GM21447 (cell line): ENCODE results near the gene SRC.

ENCODE experiments used
- ATAC-seq: cut with Tn5 transposase; IDR thresholded peaks from one replicate; pipeline ENCODE4 v1.9.1; 2021; ENCODE audit not compliant: unreplicated experiment

Gene SRC

DNA sequence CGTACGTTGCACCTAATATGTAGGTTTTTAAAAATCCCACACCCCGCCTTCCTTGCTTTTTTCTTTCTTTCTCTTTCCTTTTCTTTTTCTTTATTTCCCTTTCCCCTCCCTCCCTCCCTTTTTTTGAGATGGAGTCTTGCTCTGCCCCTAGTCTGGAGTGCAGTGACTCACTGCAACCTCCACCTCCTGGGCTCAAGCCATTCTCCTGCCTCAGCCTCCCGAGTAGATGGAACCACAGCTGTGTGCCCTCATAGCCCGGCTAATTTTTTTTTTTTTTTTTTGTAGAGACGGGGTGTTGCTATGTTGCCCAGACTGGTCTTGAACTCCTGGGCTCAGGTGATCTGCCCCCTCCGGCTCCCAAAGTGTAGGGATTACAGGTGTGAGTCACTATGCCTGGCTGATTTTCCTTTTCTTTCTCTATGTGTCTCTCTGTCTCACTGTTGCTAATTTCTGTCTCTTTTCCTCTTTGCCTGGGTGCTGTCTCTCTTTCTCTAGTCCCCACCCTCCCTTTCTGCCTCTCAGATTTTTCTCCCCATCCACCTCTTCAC, 61.2 kb downstream of the SRC start:
- ATAC-seq: no peak

DNA sequence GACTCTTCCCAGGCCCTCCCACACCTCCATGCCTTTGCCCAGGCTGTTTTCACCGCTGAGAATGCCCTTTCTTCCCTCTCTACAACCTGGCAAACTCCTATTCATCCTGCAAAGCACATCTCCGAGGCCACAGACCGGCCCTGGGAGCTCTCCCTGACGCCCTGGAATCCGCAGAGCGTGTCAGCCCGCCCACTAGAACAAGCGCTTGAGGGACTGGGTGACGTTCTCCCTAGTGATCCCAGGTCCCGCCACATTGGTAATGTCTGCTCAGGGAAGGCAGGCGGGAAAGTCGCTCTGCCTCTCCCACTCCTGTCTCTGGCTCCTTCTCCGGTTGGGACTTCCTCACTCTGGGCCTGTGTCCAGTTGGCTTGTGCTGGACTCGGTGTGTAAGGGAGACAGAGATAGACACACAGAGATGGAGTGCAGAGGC, 61.6 kb downstream of the SRC start:
- no peak for ATAC-seq

DNA sequence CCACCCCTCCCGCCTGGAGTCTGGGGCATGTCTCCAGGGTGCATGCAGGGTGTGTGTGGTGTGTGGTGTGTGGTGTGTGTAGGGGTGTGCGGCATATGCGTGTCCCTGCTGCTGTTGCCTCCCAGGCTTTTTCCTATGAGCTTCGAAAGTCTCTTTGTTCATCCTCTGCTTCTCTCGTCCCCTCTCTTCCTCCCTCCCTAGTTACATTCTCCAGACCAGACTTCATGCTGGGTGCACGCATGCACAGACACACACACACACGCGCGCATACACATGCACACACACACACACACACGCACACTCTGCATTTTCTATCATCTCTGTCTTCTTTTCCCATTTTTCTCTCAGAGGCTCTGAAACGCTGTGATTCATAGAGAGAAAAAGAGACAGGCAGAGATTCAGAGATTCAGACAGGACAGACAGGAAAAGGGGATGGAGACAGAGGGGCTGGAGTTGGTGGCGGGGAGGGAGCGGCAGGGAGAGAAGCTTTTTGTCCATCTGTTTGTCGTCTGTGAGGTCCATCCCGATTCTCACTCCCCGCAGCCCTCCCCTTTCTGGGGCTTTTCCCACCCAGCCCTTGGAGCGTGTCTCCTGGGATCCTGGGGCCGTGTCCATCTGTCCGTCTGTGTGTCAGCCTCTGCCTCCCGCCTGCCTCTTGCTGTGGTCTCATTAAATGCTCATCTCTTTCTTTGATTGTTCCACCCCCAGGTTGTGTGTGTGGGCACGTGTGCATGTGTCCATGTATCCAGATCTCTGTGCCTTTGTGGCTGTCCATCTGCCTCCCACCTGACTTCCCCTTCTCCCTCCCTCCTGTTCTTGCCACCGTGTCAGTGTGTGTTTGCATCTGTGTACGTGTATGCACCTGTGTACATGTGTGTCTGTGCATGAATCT, 62.6 kb downstream of the SRC start:
- no peak for ATAC-seq

DNA sequence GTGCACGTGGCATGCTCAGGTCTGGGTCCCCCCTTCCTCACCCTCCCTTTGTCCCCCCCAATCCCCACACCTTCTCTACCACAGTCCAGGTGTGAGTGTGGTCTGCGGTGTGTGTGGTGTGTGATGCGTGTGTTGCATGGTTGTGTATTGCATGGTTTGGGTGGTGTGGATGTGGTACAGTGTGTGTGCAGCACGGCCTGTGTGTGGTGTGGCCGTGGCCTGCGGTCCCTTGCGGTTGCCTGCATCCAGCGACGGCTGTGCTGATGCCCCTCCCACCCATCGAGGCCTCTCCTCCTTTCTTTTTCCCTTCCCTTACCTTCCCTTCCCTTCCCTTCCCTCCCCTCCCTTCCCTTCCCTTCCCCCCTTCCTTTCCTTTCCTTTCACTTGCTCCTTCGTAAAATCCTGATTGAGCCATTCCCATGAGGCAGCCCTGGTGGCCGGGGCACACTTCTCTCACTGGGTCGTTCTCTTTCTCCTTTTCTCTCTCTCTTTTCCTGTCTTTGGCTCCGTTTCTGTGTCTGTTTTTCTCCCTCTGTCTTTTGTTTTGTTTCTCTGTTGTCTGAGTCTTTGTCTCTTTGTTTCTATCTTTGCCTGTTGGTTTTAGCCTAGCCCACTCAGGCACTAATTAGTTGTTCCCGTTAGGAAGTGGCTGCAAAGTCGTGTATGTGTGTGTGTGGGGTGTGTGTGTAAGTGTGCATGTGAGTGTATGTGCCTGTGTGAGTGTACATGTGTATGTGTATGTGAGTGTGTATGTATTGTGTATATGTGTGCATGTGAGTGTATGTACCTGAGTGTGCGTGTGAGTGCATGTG, 65.7 kb downstream of the SRC start:
- ATAC-seq: no peak

DNA sequence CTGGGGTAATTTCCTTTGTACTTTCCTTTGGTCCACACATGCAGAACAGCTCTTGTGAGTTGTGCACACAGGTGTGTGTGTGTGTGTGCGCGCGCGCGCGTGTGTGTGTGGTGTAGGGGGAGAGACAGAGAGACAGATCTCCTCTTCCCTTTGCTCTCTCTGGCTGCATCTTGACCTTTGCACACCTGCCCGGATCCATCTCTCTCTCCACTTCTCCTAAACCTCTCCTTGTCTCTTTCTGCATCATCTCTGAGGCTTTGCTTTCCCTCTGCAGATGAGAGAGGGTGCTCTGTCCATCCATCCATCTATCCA, 67.0 kb downstream of the SRC start:
- ATAC-seq: no peak

DNA sequence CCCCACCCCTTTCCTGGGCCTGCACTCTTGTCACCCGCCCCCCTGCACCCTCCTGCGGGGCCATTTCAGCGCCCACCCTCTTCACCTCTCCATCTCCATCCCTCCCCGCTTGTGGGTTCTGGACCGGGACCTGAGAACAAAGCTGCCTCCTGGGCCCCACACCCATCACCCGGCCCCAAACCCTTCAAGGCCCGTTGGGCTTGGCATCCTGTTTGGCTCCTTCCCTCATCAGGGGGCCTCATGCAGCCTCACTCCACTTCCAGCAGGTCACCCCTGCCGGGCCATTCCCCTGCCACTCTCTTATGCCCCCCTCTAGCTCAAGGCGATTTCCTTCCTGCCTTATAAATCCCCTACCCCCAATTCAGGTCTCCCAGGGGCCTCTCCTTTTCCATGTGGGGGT, 67.4 kb downstream of the SRC start:
- ATAC-seq: no peak

DNA sequence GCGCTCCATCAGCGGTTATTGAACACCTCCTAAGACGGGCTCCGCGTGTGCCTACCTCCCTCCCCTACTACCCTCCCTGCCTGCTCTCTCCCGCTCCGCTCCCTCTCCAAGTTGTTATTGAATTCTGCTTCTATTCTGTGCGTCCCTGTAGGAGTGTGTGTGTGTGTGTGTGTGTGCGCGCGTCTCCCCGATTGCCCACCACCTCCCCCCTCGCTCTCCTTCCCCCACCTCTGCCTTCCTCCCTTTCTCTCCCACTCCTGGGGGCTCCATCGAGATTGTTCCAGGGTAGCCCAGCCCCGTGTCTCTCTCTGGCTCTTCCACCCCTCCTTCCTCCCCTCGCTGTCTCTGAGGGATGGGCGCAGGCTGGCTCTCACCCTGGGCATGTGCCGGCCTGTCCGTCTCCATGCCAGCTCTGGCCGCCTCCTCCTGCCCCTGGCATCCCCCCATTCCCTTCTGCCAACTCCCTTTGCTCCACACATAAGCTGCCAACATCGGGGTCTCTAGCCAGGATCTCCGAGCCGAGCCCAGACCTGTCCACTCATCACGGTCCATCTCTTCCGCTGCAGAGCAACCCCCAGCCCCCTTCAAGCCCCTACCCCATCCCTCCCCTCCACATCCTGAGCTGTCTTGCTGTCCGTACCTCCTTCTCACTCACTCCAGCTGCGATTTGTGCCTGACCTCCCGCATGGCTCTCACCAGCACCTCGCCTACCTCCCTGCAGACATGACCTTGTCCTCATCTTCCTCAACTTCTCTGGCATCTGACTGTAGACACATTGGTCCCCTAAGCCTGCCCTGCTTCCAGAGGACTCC, 68.5 kb downstream of the SRC start:
- ATAC-seq: no peak

DNA sequence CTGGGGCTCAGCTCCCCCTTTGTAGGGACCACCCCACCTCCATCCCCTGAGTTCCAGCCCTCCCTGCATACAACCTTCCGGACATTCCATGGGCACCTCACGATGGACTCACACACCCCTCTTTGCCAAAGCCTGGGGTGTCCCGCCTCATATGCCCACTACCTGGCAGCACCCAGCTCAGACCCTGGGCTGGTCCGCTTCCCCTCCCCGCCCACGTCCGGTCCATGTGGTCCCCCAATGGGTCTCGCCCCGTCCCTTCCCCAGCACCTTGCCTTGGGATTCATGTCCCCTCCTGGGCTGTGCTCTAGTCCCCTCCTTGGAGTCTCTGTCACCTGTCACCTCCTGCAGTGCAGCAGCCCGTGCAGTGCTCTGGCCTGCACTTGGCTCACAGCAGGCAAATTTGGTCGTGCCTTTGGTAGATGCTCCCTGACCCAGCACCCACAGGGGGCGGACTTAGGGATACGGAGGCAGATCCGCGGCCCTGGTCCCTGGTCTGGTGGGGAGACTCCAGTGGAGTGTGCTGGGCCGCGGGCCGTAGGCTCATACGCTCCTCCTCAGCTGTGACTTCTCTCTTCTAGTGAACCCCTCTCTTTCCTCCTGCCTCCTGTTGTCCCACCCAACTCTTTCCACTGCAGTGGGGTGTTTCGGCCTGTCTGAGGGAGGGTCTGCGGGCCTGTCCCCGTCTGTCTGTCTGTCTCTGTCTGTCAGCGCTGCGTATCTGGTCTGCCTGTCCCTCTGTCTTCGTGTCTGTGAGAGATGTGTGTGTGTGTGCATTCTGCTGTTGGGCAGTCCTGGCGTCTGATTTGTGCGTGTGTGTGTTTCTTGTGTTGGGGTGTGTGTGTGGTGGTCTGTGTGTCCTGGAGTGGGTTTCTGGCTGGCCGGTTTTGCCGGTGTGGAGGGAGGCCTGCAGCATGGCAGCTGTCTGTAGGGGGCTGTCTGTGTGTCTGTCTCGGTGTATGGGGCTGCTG, 69.5 kb downstream of the SRC start:
- no peak for ATAC-seq

DNA sequence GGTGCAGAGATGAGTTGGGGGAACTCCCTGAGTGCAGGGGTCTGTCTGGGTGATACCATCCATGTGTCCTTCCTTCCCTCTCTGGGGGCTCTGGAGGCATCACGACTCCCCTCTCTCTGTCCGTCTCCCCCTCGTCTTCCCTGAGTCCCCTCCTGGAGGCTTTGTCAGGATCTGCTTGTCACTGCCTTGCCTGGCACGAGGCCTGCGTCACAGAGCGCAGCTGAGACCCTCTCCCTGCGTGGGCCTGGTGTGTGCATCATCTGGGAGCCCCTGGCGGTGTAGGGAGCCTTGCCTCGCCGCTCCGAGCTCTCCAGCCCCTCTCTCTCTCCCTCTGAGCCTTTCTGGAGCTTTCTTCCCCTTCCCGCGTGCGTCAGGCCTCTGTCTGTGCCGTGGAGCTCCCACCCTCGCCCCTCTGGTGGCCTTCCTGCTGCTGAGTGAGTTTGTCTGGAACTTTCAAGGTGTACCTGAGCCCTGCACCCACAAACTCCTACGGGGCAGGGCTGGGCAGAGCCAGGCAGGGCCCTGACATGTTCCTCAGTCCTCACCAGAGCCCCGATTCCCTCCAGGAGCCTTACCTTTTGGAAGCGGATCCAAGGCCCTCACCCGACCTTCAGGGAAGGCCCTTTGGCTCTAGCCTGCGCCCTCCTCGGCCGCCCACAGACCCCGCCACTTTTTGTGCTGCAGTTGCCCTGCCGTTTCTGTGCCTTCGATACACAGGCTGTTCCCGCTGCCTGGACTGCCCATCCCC, 70.3 kb downstream of the SRC start:
- ATAC-seq: no peak

DNA sequence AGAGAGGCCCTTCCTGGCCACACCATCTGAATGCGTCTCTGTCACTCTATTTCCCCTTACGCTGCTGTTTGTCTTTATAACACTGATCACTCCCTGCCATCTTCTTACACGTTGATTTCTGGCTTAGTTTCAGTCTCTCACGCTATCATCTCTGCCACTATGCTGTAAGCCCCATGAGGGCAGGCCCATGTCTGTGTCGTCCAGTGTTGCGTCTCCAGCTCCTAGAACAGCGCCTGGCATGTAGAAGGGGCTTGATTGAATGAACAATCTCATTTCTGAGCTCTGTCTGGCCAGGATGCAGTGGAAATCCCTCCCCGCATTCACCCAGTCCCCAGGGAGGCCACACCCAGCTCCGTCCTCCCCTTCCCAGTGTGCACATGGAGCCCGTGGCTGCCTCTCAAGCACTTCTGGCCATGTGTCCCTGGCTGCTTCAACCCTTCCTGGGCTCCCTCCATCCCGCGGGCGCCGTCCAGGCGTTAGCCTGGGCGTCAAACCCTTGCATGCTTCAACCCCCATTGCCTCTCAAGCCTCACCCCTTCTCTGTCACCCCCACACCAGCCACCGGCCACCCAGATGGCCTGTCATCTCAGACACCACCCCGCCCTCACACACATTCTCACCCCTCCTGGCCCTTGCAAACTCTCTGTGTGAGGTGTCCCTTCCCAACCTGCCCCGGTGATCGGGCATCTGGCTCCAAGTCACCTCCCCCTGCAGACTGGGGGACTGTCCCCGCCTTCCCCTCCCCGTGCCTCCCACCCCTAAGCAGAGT, 71.1 kb downstream of the SRC start:
- no peak for ATAC-seq

DNA sequence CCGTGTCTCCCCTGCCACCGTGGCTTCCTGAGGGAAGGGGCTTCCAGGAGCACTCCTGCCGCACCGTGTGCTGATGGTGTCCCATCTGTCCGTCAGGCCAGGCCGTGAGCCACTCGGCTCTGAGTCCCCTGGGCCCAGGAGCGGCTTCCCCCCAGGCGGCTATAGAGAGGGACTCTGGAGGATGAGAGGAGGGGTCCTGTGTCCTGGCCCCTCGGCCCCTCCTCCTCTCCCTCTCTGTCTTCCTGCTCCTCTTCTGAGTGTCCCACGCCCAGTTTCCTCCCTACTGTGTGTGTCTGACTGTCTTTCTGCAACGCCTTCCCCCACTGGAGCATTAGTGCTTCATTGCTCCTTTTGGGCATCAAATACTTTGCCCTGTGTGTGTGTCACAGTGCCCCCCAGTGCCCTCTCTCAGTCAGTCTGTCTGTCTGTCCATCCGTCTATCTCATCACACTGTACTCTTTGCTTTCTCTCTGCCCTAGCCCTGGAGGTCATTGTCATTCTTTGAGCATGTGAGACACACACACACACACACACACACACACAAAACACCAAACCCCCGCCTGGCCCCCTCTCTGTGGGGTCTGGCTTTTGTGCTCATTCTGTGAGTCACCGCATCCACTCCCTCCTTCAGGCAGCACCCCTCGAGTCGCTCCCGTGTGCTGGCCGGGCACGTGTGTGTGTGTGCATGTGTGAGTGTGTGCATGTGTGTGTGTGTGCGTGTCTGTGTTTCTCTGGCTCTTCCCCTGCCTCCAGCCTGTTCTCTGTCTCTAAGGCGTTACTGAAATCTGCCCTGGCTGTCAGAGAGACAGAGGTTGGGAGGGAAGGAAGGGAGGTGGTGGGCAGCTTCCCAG, 71.9 kb downstream of the SRC start:
- ATAC-seq: no peak

DNA sequence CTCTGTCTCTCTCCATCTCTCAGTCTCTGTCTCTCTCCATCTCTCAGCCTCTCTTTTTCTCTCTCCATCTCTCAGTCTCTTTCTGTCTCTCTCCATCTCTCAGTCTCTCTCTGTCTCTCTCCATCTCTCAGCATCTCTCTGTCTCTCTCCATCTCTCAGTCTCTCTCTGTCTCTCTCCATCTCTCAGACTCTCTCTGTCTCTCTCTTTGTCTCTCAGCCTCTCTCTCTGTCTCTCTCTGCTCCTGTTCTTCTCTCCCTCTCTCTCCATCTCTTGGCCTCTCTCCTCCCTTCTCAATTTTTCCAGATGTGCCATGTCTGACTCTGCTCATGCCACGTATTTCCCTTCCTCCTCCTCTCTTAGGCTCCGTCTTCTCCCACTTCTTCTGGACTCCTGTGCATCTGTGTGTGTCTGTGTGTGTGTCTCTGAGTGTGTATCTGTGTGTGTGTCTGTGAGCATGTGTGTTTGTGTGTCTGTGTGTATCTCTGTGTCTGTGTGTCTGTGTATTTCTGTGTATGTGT, 72.7 kb downstream of the SRC start:
- no peak for ATAC-seq

DNA sequence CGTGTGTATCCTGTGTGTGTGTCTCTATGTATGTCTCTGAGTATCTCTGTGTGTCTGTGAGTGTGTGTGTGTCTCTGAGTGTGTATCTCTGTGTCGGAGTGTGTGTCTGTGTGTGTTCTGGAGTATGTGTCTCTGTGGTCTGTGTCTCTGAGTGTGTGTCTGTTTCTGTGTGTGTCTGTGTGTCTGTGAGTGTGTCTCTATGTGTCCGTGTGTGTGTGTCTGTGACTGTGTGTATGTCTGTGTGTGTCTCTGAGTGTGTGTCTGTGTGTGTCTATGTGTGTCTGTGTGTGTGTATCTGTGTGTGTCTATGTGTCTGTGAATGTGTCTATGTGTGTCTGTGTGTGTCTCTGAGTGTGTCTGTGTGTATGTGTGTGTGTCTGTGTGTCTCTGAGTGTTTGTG, 73.4 kb downstream of the SRC start:
- ATAC-seq: no peak

DNA sequence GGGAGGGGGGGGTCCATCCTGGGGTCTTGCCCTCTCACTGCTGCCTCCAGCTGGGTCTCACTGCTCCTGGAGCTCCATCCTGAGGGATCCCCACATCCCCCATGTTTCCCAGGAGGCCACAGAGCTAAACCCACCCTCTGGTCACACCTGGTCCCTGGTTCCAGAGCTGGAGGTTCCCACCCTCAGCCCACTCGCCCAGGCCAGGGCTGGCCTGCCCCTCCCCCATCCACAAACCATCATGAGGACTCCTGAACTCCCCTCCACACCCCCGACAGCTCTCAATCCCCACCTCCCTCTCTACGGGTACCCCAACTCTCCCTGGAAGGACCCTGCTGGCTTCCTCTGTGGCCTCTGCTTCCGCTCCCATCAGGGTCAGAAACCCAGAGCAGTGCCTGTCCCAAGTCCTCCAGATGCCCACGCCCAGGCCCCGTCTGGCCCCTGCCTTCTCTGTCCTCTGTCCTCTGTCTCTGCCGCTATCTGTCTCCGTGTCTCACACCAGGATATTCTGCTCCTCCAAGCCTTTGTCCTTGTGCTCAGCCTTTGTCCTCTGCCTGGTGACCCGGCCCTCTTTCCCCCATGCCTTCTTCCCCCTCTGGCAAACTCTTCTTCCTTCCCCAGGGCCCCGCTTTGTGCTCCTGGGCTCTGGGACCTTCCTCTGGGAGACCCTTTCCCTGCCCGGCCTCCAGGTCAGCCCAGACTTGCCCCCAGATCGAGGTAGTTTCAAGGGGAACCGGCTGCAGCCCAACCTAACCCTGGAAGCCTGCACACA, 74.0 kb downstream of the SRC start:
- ATAC-seq: no peak

DNA sequence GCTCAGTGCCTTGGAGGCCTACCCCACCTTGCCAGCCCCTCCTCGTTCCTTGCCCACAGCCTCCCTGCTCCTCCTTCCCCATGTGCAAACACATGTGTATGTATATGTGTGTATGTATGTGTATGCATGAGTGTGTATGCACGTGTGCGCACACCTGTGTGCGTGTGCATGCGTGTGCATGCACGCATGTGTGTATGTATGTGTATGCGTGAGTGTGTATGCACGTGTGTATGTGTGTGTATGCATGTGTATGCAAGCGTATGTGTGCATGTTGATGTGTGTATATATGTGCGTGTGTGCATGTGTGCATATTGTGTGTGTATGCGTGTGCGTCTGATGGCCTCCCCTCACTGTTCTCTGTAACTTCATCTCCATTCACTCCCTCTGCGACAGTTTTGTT, 74.7 kb downstream of the SRC start:
- ATAC-seq: no peak

DNA sequence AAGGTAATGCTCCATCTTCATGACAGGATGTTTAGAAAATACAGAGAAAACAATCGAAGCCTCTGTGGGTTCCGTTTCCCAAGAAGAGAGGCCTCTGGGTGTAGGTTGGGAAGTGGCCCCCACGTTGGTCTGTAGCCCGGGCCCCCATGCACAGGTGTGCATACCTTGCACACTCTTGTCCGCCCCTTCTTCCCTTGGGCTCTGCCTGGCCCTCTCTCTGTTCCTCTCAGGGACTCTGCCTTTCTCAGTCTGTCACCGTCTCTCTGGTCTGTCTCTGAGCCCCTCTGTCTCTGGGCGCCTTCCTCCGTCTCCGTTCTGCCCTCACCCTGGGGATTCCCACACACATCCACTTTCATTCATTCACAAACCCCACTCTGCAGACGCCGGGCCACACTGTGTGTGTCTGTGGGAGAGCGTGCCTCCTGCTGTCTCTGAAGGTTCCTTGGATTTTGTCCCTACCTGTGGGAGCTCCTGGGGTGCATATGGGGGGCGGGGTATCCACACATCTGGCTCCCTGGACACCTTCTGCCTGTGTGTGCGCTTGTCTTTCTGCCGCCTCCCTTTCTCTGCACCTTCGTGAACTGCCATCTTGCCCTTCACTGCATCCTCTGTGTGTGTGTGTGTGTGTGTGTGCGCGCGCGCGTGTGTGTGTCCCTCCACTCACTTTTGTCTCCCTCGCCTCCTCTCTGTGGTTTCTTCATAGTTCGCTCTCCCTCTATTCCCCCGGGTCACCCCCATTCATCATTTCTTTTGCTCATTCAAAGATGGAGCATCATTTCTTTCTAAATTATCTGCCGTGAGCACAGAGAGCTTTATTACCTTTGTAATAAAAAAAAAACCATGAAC, 75.3 kb downstream of the SRC start:
- ATAC-seq: no peak
